B cell (primary cell): ENCODE measurements around the gene CUBN. TPM values are rescaled to one million over a fixed set of nuclear protein-coding genes. Genes with fewer than 3 reads are reported as not detected.

Experiments
- ATAC-seq: fragments of 200-7000 bp; cut with Tn5 transposase; one replicate; pipeline ENCODE4 v1.10.0; 2021; ENCODE audit warnings: low read depth, mild to moderate bottlenecking, moderate number of reproducible peaks, moderate library complexity
- CTCF ChIA-PET: fragments of 350-600 bp; sonication (Branson Sonifier 250); formaldehyde crosslinking; loops from one replicate; lab custom pipeline; 2021; ENCODE audit warnings: antibody characterized with exemption, inconsistent platforms; lab: Charles Lee
- POLR2A ChIA-PET: fragments of 350-600 bp; sonication (Branson Sonifier 250); formaldehyde crosslinking; loops from one replicate; lab custom pipeline; 2021; ENCODE audit warnings: antibody characterized with exemption; lab: Charles Lee
- DNase-seq: peaks from one replicate; pipeline ENCODE4 v3.0.0; 2013
- H2AFZ ChIP-seq: 2 replicates; pipeline ENCODE4 v1.6.1; 2012; ENCODE audit warnings: mild to moderate bottlenecking, low read depth, low read length; ENCODE audit not compliant: insufficient read depth, poor library complexity, severe bottlenecking
- H3K27ac ChIP-seq, 2 donors: 1 replicate in 1 of 2; 2 replicates in 1 of 2; pipeline ENCODE4 v1.5.1; 2012 to 2013; ENCODE audit warnings: low read length in 2 of 2, mild to moderate bottlenecking in 2 of 2, moderate library complexity in 1 of 2
- H3K27me3 ChIP-seq, 4 experiments: fragments of 200-600 bp in 1 of 4; sonication (generic) in 1 of 4; replicated peaks in 1 of 4; 1 replicate in 2 of 4; 2 replicates in 2 of 4; pipeline versions ENCODE4 v1.6.1 to v1.7.0; 2013 to 2016; ENCODE audit warnings: low read length in 3 of 4, mild to moderate bottlenecking in 2 of 4, mixed read lengths in 1 of 4, moderate library complexity in 1 of 4; ENCODE audit not compliant: insufficient read depth in 4 of 4, control insufficient read depth in 3 of 4; ENCODE audit errors: control extremely low read depth in 1 of 4
- H3K36me3 ChIP-seq, 2 experiments: replicated peaks in 1 of 2; 1 replicate in 1 of 2; 2 replicates in 1 of 2; pipeline versions ENCODE4 v1.6.1 to v1.7.1; 2013; ENCODE audit warnings: low read length in 1 of 2; ENCODE audit not compliant: insufficient read depth in 2 of 2, control insufficient read depth in 1 of 2; ENCODE audit errors: control extremely low read depth in 1 of 2, extremely low read depth in 1 of 2
- H3K4me1 ChIP-seq, 2 donors: fragments of 200-600 bp in 1 of 2; sonication (generic) in 1 of 2; 1 replicate in 1 of 2; 2 replicates in 1 of 2; pipeline versions ENCODE4 v1.5.1 to v1.6.1; 2013 to 2017; ENCODE audit warnings: low read length in 2 of 2; ENCODE audit not compliant: control insufficient read depth in 2 of 2, insufficient read depth in 2 of 2
- H3K4me2 ChIP-seq: replicated peaks from 2 replicates; pipeline ENCODE3; 2012; ENCODE audit warnings: mild to moderate bottlenecking, low read depth, low read length; ENCODE audit not compliant: poor library complexity, severe bottlenecking
- H3K4me3 ChIP-seq, 5 experiments: fragments of 200-600 bp in 1 of 5; sonication (generic) in 1 of 5; 1 replicate in 3 of 5; 2 replicates in 2 of 5; pipeline versions ENCODE4 v1.5.1 to v1.7.0; 2011 to 2016; ENCODE audit warnings: low read length in 4 of 5, mild to moderate bottlenecking in 4 of 5, low read depth in 2 of 5, control low read depth in 1 of 5, moderate library complexity in 1 of 5; ENCODE audit not compliant: insufficient read depth in 1 of 5; ENCODE audit errors: control extremely low read depth in 1 of 5, extremely low read depth in 1 of 5
- H3K79me2 ChIP-seq: fragments of 200-600 bp; sonication (generic); one replicate; pipeline ENCODE4 v1.6.0; 2016; ENCODE audit warnings: low read length; ENCODE audit not compliant: control insufficient read depth, insufficient read depth
- H3K9ac ChIP-seq: fragments of 200-600 bp; sonication (generic); 2 replicates; pipeline ENCODE4 v1.6.1; 2017; ENCODE audit warnings: mild to moderate bottlenecking, low read length, moderate library complexity
- H3K9me3 ChIP-seq, 3 donors: one replicate each; pipeline versions ENCODE4 v1.6.1 to v1.7.1; 2013; ENCODE audit warnings: low read length in 2 of 3; ENCODE audit not compliant: control insufficient read depth in 2 of 3, insufficient read depth in 1 of 3; ENCODE audit errors: control extremely low read depth in 1 of 3
- H4K20me1 ChIP-seq: 2 replicates; pipeline ENCODE4 v1.6.0; 2012; ENCODE audit warnings: mild to moderate bottlenecking, low read length; ENCODE audit not compliant: insufficient read depth, control insufficient read depth, poor library complexity, severe bottlenecking
- H3K27ac Mint-ChIP-seq: one replicate; pipeline ENCODE4 v1.8.0; 2021; ENCODE audit warnings: mixed read lengths
- H3K27me3 Mint-ChIP-seq: one replicate; pipeline ENCODE4 v1.8.0; 2021; ENCODE audit warnings: mixed read lengths
- H3K4me1 Mint-ChIP-seq: one replicate; pipeline ENCODE4 v1.8.0; 2021; ENCODE audit warnings: mixed read lengths
- H3K4me3 Mint-ChIP-seq: one replicate; pipeline ENCODE4 v1.8.0; 2021; ENCODE audit warnings: mixed read lengths
- H3K9me3 Mint-ChIP-seq: one replicate; pipeline ENCODE4 v1.8.0; 2022; ENCODE audit warnings: mixed read lengths; ENCODE audit not compliant: insufficient read depth
- EZH2 ChIP-seq: IDR thresholded peaks from 2 replicates; pipeline ENCODE4 v1.6.1; 2012; ENCODE audit warnings: borderline replicate concordance, low read depth, mild to moderate bottlenecking, moderate library complexity, low read length; ENCODE audit not compliant: insufficient read depth, poor library complexity, severe bottlenecking
- WGBS: methylation state at CpG from one replicate; pipeline ENCODE4 v1.1.5; 2013; ENCODE audit warnings: missing lambda C conversion rate; ENCODE audit not compliant: insufficient coverage; 5-methylcytosine and 5-hydroxymethylcytosine counted together
- intact Hi-C: fragments of 100-400 bp; cut with micrococcal nuclease; formaldehyde crosslinking; loops from one replicate; pipeline ENCODE4 v1.10.0; 2022
- polyA plus RNA-seq: library from polyadenylated mRNA; depleted of rRNA; stranded (reverse); fragments of >200 nt; gene quantifications from 2 replicates; pipeline ENCODE4 v1.2.3, GENCODE V29; 2012
- total RNA-seq, 2 donors: library from RNA; stranded (reverse); fragments of 120-200 nt in 1 of 2; gene quantifications; 1 replicate in 1 of 2; 2 replicates in 1 of 2; pipeline versions ENCODE4 v1.2.3 to v1.2.4, GENCODE V29; 2013 to 2022
- TF ChIP-seq, protein P1 (sequence below): fragments of 200-600 bp; IDR thresholded peaks from one replicate; pipeline ENCODE4 v1.8.0; 2022; ENCODE audit warnings: antibody characterized with exemption, mild to moderate bottlenecking

The CUBN gene
- total and polyA plus RNA-seq, 2 donors (not counting 1 experiment from before 2014, with no cell fraction given): 4.2 to 5.7 TPM

DNA sequence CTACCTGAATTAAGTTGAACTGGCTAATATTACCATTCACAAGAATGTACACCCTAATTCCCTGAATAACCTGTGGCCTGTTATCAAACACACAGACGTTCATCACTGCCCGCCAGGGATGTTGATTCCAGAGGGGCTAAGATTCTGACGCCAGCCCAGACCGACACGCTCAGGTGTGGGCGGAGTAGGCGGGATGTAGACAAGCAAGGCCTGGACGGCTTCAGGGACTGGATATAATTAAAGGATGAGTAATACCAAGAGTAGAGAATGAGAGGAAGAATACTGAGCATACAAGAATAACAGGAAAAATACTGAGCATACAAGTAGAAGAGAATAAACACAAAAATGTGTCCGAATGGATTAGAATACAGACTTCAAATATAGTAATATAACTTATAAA lies 29.0 kb downstream of the CUBN start:
- no peak overlapping the region for H3K27ac ChIP-seq
- no peaks in the 10 kb centered on the region for H4K20me1 ChIP-seq
- H3K9ac ChIP-seq: no peak overlapping the region
- WGBS: 98% methylated on average over 7 of the region's 9 CpGs
- Mint-ChIP-seq H3K9me3 (no peaks in the 10 kb centered on the region), H3K27me3 (no peaks in the 10 kb centered on the region), H3K4me3 (no peak overlapping the region), H3K4me1 (no peaks in the 10 kb centered on the region), H3K27ac (no peak overlapping the region)
- no peaks in the 10 kb centered on the region for H3K36me3 ChIP-seq
- H3K4me3 ChIP-seq: no peak overlapping the region
- no peaks in the 10 kb centered on the region for H3K4me1 ChIP-seq
- no peaks in the 10 kb centered on the region for H3K9me3 ChIP-seq
- no peak for TF ChIP-seq EZH2
- TF ChIP-seq, protein P1, sequence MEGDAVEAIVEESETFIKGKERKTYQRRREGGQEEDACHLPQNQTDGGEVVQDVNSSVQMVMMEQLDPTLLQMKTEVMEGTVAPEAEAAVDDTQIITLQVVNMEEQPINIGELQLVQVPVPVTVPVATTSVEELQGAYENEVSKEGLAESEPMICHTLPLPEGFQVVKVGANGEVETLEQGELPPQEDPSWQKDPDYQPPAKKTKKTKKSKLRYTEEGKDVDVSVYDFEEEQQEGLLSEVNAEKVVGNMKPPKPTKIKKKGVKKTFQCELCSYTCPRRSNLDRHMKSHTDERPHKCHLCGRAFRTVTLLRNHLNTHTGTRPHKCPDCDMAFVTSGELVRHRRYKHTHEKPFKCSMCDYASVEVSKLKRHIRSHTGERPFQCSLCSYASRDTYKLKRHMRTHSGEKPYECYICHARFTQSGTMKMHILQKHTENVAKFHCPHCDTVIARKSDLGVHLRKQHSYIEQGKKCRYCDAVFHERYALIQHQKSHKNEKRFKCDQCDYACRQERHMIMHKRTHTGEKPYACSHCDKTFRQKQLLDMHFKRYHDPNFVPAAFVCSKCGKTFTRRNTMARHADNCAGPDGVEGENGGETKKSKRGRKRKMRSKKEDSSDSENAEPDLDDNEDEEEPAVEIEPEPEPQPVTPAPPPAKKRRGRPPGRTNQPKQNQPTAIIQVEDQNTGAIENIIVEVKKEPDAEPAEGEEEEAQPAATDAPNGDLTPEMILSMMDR: no peak
- no peak for ATAC-seq
- ChIA-PET POLR2A (no interaction called here), CTCF (no interaction called here)
- H2AFZ ChIP-seq: no peak overlapping the region
- H3K79me2 ChIP-seq: no peaks in the 10 kb centered on the region
- H3K27me3 ChIP-seq: no peaks in the 10 kb centered on the region
- H3K4me2 ChIP-seq: no peak overlapping the region
- intact Hi-C loops: no loop called here
- DNase-seq: no peak

DNA sequence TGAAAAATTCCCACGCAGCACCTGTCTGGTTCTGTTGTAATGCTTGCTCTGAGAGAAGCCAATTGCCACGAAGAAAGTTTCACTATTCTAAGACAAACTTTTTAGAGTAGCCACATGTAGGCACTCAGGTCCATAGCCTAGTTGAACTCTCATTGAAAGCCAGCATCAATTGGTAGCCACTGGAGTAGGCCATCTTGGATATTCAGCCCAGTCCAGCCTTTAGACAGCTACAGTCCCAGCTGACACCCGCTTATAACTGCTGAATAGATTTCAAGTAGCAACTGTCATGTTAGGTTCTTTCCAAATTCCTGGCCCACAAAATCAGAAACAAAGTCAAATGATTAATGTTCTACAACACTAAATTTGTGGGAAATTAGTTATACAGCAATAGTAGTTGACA lies 31.6 kb downstream of the CUBN start:
- ChIA-PET POLR2A (no interaction called here), CTCF (no interaction called here)
- no peak overlapping the region for H3K4me3 ChIP-seq
- no peak overlapping the region for H3K4me2 ChIP-seq
- WGBS: 100% methylated on average over 1 of the region's 3 CpGs
- H3K4me1 ChIP-seq: no peaks in the 10 kb centered on the region
- DNase-seq: no peak
- H3K9ac ChIP-seq: no peak overlapping the region
- H3K27ac ChIP-seq: no peak overlapping the region
- H3K9me3 ChIP-seq: no peaks in the 10 kb centered on the region
- TF ChIP-seq EZH2: no peak
- TF ChIP-seq, protein P1: no peak
- intact Hi-C loops: no loop called here
- H3K4me1 Mint-ChIP-seq: no peaks in the 10 kb centered on the region
- no peaks in the 10 kb centered on the region for H3K36me3 ChIP-seq
- no peak overlapping the region for H2AFZ ChIP-seq
- no peaks in the 10 kb centered on the region for H4K20me1 ChIP-seq
- H3K79me2 ChIP-seq: no peaks in the 10 kb centered on the region
- ATAC-seq: no peak
- H3K27me3 ChIP-seq: no peaks in the 10 kb centered on the region
- peaks cover 3% of the 10 kb centered on the region for H3K9me3 Mint-ChIP-seq
- no peaks in the 10 kb centered on the region for H3K27me3 Mint-ChIP-seq
- H3K27ac Mint-ChIP-seq: no peak overlapping the region
- H3K4me3 Mint-ChIP-seq: no peak overlapping the region
